Right lobe of liver (tissue), 6 donors: ENCODE results near the gene GDPD4. TPM values are rescaled to one million over a fixed set of nuclear protein-coding genes. Genes with fewer than 3 reads are reported as not detected.
A peak's percentile ranks its signal among the peaks of the same experiment; 100 is the strongest.

ENCODE experiments used
- ATAC-seq, 4 donors: fragments of 200-7000 bp; cut with Tn5 transposase; one replicate each; pipeline ENCODE4 v1.9.1; 2020; ENCODE audit warnings: mild to moderate bottlenecking in 4 of 4, moderate library complexity in 4 of 4
- DNase-seq, 3 donors: peaks; one replicate each; pipeline ENCODE4 v3.0.0-alpha.2; 2020
- H3K27ac ChIP-seq, 3 donors: fragments of 200-600 bp; one replicate each; pipeline ENCODE4 v1.8.0; 2022
- H3K27me3 ChIP-seq, 2 donors: fragments of 200-600 bp; one replicate each; pipeline ENCODE4 v1.8.0; 2022
- H3K36me3 ChIP-seq, 4 donors: fragments of 200-600 bp; sonication (generic) in 1 of 4; one replicate each; pipeline versions ENCODE4 v1.5.1 to v1.8.0; 2017 to 2022; ENCODE audit warnings: control low read depth in 1 of 4
- H3K4me1 ChIP-seq, 4 donors: fragments of 200-600 bp; sonication (generic) in 1 of 4; one replicate each; pipeline versions ENCODE4 v1.5.1 to v1.8.0; 2017 to 2022; ENCODE audit warnings: control low read depth in 1 of 4
- H3K4me3 ChIP-seq, 3 donors: fragments of 200-600 bp; one replicate each; pipeline ENCODE4 v1.8.0; 2022
- H3K9me3 ChIP-seq, 4 donors: fragments of 200-600 bp; sonication (generic) in 1 of 4; one replicate each; pipeline versions ENCODE4 v1.5.1 to v1.8.0; 2017 to 2022; ENCODE audit warnings: control low read depth in 1 of 4
- POLR2A ChIP-seq: fragments of 450-650 bp; IDR thresholded peaks from one replicate; pipeline ENCODE4 v1.6.1; 2017; ENCODE audit warnings: antibody characterized with exemption, mild to moderate bottlenecking
- WGBS: methylation state at CpG from one replicate; pipeline ENCODE4 v1.1.6; 2018; ENCODE audit warnings: low coverage, low lambda C conversion rate; ENCODE audit not compliant: insufficient coverage; ENCODE audit errors: missing lambda C conversion rate; 5-methylcytosine and 5-hydroxymethylcytosine counted together
- intact Hi-C, 2 donors: fragments of 100-400 bp; cut with DNase I; formaldehyde crosslinking; loops; one replicate each; pipeline versions ENCODE4 v1.11.2 to v1.14.1; 2022
- total RNA-seq, 6 experiments: library from RNA; depleted of rRNA in 2 of 6; stranded (reverse); fragments of >200 nt in 2 of 6; fragmentation: NEBNext Ultra II Directional in 3 of 6; extraction: Animal tissue kit (Norgen Biotek cat#: 25700) in 3 of 6; gene quantifications; one replicate each; pipeline versions ENCODE4 v1.1.0 to v1.2.4, GENCODE V29; 2016 to 2023
- TF ChIP-seq, protein P1 (sequence below), 4 donors: fragments of 200-600 bp in 3 of 4; fragments of 450-650 bp in 1 of 4; IDR thresholded peaks; one replicate each; pipeline versions ENCODE4 v1.5.1 to v1.8.0; 2016 to 2022; ENCODE audit warnings: antibody characterized with exemption in 4 of 4, mild to moderate bottlenecking in 2 of 4
- donor health status: DM: no; HTN: yes; CAD: no.
- donor health status: DM: no; HTN: no; CAD: no.
- donor health status: DM: no; HTN: no; CAD: no.
- donor health status: DM: no; HTN: yes; CAD: no.
- donor health status: DM: no; HTN: yes; CAD: no.

GDPD4 gene
- total RNA-seq, 6 experiments from 2014 or later = 0.29 to 0.53 (median 0.44) TPM; not detected in 2

DNA sequence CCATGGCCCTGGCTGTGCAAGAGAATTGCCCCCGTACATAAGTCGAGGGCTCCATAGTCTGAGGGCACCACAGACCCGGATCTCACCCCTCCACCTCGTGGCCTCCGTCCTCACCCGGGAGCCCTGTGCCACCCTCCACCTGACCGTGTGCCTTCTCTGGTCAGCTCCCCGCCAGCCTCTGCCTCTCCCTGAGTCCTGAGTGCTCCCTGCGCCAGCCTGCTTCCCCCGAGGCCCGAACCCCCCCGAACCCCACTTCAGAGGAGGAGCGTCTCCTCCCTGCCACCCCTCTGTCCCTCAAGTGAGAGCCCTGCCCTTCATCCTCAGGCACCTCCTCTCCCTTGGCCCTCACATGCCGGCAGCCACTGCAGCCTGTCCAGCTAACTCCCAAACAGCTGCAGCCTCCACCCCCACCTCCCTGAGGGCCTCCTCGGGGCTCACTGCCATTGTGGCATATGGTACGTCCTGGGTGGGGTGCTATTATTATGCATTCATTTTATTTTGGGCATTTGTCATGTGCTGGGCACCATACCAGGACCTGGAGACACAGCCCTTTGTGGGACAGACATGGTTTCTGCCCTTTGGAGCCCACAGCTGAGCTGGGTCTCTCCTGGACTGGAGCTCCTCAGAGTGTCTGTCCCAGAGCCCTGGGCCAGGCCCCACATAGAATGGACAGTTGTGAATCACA lies 106.3 kb downstream of the GDPD4 start:
- ATAC-seq = peak in 1 of 4 donors; percentile 12
- H3K9me3 ChIP-seq = no peaks in the 10 kb centered on the region
- TF ChIP-seq POLR2A = no peak
- TF ChIP-seq, protein P1, sequence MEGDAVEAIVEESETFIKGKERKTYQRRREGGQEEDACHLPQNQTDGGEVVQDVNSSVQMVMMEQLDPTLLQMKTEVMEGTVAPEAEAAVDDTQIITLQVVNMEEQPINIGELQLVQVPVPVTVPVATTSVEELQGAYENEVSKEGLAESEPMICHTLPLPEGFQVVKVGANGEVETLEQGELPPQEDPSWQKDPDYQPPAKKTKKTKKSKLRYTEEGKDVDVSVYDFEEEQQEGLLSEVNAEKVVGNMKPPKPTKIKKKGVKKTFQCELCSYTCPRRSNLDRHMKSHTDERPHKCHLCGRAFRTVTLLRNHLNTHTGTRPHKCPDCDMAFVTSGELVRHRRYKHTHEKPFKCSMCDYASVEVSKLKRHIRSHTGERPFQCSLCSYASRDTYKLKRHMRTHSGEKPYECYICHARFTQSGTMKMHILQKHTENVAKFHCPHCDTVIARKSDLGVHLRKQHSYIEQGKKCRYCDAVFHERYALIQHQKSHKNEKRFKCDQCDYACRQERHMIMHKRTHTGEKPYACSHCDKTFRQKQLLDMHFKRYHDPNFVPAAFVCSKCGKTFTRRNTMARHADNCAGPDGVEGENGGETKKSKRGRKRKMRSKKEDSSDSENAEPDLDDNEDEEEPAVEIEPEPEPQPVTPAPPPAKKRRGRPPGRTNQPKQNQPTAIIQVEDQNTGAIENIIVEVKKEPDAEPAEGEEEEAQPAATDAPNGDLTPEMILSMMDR (IDR thresholded peaks at IDR 0.05) = no peak
- no peaks in the 10 kb centered on the region for H3K4me1 ChIP-seq
- no peak overlapping the region for H3K4me3 ChIP-seq
- H3K27me3 ChIP-seq = no peaks in the 10 kb centered on the region
- peaks cover 0 to 67% (median 19%) of the 10 kb centered on the region in 4 donors for H3K36me3 ChIP-seq
- H3K27ac ChIP-seq = no peak overlapping the region
- intact Hi-C loops = loop anchor here (10.0 kb wide), 2 partner anchors 350 to 360 kb away; no protein-coding TSS in a partner anchor
- 77% methylated on average over 5 of the region's 16 CpGs for WGBS
- peak; percentile 16 to 49 (median 23) for DNase-seq

GRCh38 chr11:77193911-77194830 lies 107.3 kb downstream of the GDPD4 start:
- peaks cover 0 to 61% (median 17%) of the 10 kb centered on the region in 4 donors for H3K36me3 ChIP-seq
- H3K27me3 ChIP-seq = no peaks in the 10 kb centered on the region
- intact Hi-C loops = loop anchor here (5.0 to 10.0 kb wide), 3 partner anchors 67 to 361 kb away; partner anchors contain the start of gene MYO7A (in 1 of the 2)
- ATAC-seq (no peak), DNase-seq (peak in 2 of 3 donors; percentile 12 to 38)
- H3K27ac ChIP-seq = no peak overlapping the region
- no peak for TF ChIP-seq POLR2A
- no peaks in the 10 kb centered on the region for H3K9me3 ChIP-seq
- H3K4me1 ChIP-seq = no peaks in the 10 kb centered on the region
- WGBS = no CpG with 5 or more reads among the region's 15 CpGs
- H3K4me3 ChIP-seq = no peak overlapping the region

GRCh38 chr11:77193167-77193566 lies 108.3 kb downstream of the GDPD4 start:
- DNase-seq = no peak
- H3K27ac ChIP-seq = no peak overlapping the region
- H3K9me3 ChIP-seq = no peaks in the 10 kb centered on the region
- H3K4me3 ChIP-seq = no peak overlapping the region
- no peaks in the 10 kb centered on the region for H3K27me3 ChIP-seq
- peaks cover 0 to 4% (median 0%) of the 10 kb centered on the region in 4 donors for H3K4me1 ChIP-seq
- H3K36me3 ChIP-seq = peaks cover 0 to 53% (median 17%) of the 10 kb centered on the region in 4 donors
- ATAC-seq = no peak
- intact Hi-C loops = loop anchor here (5.0 to 10.0 kb wide), 3 partner anchors 66 to 362 kb away; partner anchors contain the start of gene MYO7A (in 1 of the 2)
- TF ChIP-seq, protein P1 (IDR thresholded peaks at IDR 0.05) = no peak

- no peak overlapping the region for H3K4me3 ChIP-seq
- H3K9me3 ChIP-seq = no peaks in the 10 kb centered on the region
- H3K27me3 ChIP-seq = no peaks in the 10 kb centered on the region
- TF ChIP-seq, protein P1 (IDR thresholded peaks at IDR 0.05) = peak; percentile 24 to 34 (median 32)
- no peak for TF ChIP-seq POLR2A
- intact Hi-C loops = loop anchor here (5.0 to 10.0 kb wide), 3 partner anchors 65 to 363 kb away; partner anchors contain the start of gene MYO7A (in 1 of the 2)
- peaks cover 0 to 47% (median 17%) of the 10 kb centered on the region in 4 donors for H3K36me3 ChIP-seq
- H3K4me1 ChIP-seq = peaks cover 0 to 4% (median 0%) of the 10 kb centered on the region in 4 donors
- ATAC-seq = peak in 1 of 4 donors; percentile 18
- WGBS = 69% methylated on average over 11 of the region's 27 CpGs
- no peak for DNase-seq
- no peak overlapping the region for H3K27ac ChIP-seq
Measured at GRCh38 chr11:77191823-77192495, 109.5 kb downstream of the GDPD4 start.
